GM19468 (cell line): Measurements from ENCODE around the gene RNF187.

Experiments used
- ATAC-seq: cut with Tn5 transposase; IDR thresholded peaks from one replicate; pipeline ENCODE4 v1.9.1; 2021; ENCODE audit warnings: mild to moderate bottlenecking, moderate library complexity, moderate number of reproducible peaks; ENCODE audit not compliant: unreplicated experiment; ENCODE audit errors: extremely low read depth

Gene RNF187

DNA sequence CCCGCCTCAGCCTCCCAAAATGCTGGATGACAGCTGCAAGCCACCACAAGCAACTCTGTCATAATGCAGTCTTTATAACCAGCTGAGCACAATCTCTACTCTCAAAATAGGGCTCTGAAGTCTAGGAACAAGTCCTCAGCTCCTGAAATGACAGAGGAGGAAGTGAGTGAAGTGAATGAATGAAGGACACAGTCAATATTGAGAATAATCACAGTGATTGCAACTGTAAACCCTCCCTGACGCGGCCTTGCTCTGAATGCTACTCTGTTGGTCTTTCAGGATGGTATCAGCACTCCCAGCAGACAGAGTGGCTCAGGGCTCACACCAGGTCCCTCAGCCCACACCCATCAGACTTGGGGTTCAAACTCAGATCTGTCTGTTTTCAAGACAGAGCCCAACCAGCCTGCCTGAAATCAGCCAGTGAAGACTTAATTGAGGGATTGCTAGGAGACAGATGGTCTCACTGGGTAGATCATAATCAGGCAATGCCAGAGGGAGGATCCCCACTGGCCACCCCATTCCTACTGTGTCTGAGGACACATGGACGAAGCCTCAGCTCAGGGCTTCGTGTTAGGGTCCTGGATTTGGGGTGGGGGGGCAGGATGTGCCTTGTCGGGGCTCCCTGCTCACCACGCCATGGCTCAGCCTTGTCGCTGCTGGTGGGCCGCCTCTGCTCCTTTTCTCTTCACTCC is 20.9 kb downstream of the RNF187 start:
- ATAC-seq, result no peak

- no peak for ATAC-seq
Measured at GRCh38 chr1:228508840-228509415, 21.7 kb downstream of the RNF187 start.

DNA sequence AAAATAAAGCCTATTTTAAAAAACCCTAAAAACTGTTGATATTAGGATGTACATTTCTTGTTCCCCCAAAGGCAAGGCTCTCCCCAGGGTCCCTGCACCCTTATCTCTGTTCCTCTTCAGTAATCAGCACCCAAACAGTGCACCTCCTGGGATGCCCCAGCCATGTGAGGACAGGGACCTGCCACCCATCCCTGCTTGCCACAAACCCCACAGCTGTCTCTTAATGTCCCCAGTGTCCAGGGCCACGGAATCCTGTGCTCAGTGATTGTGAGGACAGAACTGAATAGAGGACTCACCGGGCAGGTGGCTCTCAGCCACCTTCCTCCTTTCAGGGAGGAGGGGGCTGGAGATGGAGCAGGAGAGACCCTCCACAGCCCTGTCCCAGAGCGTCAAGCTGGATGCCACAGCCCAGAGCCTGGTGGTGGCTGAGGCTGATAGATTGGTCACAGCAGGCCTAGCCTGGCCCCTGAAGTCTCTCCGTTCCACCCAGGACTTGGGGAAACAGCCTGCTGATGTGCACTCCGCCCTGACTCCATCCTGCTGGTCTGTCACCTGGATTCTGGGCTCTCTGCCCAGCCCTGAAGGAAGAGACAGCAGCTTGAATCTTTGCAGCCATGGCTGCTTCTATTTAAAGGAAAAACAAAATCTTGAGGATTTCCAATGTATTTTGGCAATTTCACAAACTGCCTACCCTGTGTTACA is 23.1 kb downstream of the RNF187 start:
- ATAC-seq, result no peak

GRCh38 chr1:228510803-228511413 is 23.7 kb downstream of the RNF187 start:
- ATAC-seq, result no peak

- ATAC-seq, result no peak
Measured at GRCh38 chr1:228511546-228512445, 24.6 kb downstream of the RNF187 start.

DNA sequence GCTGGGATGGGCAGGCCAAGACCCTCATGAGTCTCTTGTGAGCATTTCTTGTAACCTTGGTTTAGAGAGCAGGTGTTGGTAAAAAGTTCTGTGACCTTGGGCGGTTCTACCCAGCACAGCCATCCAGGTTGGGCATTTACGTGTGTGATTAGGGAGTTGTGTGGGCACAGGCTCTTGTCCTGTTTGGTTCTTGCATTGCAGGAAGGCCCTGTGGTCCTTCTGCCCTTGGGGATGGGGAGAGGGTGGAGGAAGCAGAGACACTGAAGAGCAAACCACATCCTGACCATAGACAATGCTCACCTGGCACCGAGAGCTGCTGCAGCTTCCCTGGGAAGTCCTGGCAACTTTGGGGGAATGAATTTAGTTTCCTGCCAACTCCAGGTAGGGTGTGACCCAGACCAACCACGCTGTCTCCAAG is 25.6 kb downstream of the RNF187 start:
- ATAC-seq, result no peak

DNA sequence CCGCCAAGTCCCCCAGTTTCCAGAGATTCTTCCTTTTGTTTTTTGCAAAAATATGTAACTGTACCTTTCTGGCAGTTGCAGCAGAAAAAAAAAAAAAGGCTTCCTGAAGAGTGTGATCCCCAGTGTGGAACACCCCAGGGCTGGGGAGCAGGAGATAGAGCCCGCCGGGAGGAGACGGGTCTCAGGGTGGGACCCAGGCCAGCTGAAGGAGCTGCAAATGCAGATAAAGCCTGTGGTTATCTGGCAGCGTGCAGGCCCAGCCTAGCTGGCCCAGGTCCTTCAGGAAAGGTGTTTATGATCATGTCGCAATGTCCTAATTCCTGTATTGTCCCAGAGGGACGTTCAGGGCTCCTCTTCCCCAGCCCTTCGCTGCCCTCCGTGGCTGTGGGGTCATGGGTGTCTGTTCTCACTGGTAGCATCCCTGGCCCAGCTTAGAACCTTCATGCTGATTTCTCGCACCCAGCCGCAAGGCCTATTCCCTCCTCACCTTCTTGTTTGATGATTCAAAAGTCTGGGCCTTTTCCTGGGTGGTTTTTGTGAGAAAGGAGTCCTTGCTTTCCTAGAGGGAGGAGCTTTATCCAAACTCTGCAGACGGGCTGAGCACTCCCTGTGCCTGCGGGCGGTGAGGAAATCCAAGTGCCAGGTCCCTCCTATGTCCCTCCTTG is 26.2 kb downstream of the RNF187 start:
- no peak for ATAC-seq

GRCh38 chr1:228514421-228514820 is 27.2 kb downstream of the RNF187 start:
- no peak for ATAC-seq

DNA sequence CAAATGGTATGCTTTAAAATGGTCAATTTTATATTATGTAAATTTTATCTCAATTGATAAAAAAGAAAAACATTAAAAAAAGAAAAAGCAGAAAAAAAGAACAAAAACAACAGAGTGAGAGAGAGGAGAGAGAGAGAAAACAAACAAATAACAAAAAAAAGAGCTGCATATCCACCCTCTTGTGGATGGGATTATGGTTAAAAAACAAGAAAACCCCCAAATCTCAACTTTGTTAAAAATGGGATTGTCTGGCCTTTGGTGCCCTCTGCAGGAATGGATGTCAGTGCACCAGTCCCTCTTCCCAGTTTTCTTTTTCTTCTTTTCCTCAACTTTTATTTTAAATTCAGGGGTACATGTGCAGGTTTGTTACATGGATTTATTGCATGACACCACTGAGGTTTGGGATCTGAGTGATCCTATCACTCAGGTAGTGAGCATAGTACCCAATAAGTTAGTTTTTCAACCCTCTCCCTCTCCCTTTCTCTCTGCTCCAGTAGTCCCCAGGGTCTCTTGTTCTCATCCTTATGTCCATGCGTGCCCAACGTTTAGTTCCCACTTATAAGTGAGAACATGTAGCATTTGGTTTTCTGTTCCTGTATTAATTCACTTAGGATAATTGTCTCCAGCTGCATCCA is 28.1 kb downstream of the RNF187 start:
- no peak for ATAC-seq

- ATAC-seq, result no peak
Measured at GRCh38 chr1:228517655-228518054, 30.5 kb downstream of the RNF187 start.

DNA sequence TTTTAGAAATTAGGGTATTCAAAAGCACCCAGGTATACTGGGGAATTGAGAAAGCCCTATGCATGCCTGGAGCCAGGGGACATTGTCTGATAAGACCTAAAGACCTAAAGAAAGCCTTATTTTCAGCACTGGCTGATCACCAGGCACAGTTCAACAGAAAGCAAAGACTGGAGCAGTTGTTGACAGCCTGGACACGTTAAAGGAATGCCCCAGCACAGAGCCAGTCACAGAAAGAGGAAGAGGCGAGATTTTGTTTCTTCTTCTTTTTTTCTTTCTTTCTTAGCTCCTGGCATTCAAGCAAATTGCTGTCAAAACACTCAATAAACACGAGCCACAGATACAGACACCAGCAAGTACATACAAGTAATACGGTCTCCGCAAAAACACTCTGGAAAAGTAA is 40.4 kb downstream of the RNF187 start:
- no peak for ATAC-seq

- ATAC-seq, result no peak
Measured at GRCh38 chr1:228528612-228529011, 41.4 kb downstream of the RNF187 start.

DNA sequence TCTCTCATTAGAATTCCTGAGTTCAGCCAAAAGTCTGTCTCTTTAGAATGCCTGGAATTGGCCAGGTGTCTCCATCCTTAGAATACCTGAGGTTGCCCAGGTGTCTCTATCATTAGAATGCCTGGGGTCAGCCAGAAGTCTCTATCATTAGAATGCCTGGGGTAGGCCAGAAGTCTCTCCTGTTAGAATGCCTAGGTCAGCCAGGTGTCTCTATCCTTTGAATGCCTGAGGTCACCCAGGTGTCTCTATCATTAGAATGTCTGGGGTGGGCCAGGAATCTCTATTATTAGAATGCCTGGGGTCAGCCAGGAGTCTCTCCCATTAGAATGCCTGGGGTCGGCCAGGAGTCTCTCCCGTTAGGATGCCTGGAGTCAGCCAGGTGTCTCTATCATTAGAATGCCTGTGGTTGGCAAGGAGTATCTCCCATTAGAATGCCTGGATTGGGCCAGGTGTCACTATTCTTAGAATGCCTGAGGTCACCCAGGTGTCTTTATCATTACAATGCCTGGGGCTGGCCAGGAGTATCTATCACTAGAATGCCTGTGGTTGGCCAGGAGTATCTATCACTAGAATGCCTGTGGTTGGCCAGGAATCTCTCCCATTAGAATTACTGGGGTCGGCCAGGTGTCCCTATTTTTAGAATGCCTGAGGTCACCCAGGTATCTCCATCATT is 43.0 kb downstream of the RNF187 start:
- ATAC-seq, result no peak

- ATAC-seq, result no peak
Measured at GRCh38 chr1:228530951-228531731, 44.0 kb downstream of the RNF187 start.

DNA sequence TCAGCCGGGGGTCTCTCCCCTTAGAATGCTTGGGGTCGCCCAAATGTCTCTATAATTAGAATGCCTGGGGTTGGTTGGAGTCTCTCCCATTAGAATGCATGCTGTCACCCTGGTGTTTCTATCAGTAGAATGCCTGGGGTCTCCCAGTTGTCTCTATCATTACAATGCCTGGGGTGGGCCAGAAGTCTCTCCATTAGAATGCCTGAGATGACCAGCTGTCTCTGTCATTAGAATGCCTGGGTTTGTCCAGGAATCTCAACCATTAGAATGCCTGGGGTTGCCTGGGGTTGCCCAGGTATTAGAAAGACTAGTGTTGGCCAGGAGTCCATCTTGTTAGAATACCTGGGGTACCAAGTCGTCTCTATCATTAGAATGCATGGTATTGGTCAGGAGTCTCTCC is 51.6 kb downstream of the RNF187 start:
- no peak for ATAC-seq

GRCh38 chr1:228540161-228540917 is 53.2 kb downstream of the RNF187 start:
- no peak for ATAC-seq

DNA sequence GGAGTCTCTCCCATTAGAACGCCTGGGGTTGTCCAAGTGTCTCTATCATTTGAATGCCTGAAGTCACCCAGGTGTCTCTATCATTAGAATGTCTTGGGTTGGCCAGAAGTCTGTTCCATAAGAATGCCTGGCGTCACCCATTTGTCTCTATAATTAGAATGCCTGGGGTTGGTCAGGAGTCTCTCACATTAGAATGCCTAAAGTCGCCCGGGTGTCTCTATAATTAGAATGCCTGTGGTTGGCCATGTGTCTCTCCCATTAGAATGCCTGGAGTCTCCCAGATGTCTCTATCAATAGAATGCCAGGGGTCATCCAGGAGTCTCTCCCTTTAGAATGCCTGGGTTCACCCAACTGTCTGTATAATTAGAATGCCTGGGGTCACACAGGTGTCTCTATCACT is 54.5 kb downstream of the RNF187 start:
- ATAC-seq, result no peak
